Right atrium auricular region (tissue), 2 donors: ENCODE measurements around the gene RBMX2. TPM values are rescaled to one million over a fixed set of nuclear protein-coding genes. Genes with fewer than 3 reads are reported as not detected.
"Not testable (repeated sequence)": the region's sequence is repeated elsewhere in the genome, so short reads cannot be mapped to it uniquely, and the experiment has no call there.

Experiments used
- DNase-seq: peaks from one replicate; pipeline ENCODE4 v3.0.0-alpha.2; 2019; ENCODE audit warnings: low spot score
- H3K27ac ChIP-seq, 2 donors: fragments of 200-600 bp; sonication (generic); 1 replicate in 1 of 2; 2 replicates in 1 of 2; pipeline ENCODE4 v1.5.1; 2016 to 2019
- H3K27me3 ChIP-seq, 2 donors: fragments of 200-600 bp; sonication (generic); one replicate each; pipeline versions ENCODE4 v1.5.1 to v1.6.0; 2017 to 2019
- H3K36me3 ChIP-seq: fragments of 200-600 bp; sonication (generic); one replicate; pipeline ENCODE4 v1.5.1; 2016
- H3K4me1 ChIP-seq, 2 donors: fragments of 200-600 bp; sonication (generic); one replicate each; pipeline versions ENCODE4 v1.5.1 to v1.6.0; 2017 to 2019
- H3K4me3 ChIP-seq, 2 donors: fragments of 200-600 bp; sonication (generic); 1 replicate in 1 of 2; 2 replicates in 1 of 2; pipeline ENCODE4 v1.5.1; 2017 to 2019; ENCODE audit warnings: mild to moderate bottlenecking in 1 of 2, moderate library complexity in 1 of 2
- H3K9me3 ChIP-seq, 2 donors: fragments of 200-600 bp; sonication (generic); one replicate each; pipeline ENCODE4 v1.5.1; 2019
- total RNA-seq, 2 donors: library from RNA; depleted of rRNA; stranded (reverse); fragments of >200 nt; gene quantifications; one replicate each; pipeline ENCODE4 v1.1.0, GENCODE V29; 2016
- TF ChIP-seq, protein P1 (sequence below), 2 donors: fragments of 200-600 bp; sonication (generic); IDR thresholded peaks; one replicate each; pipeline ENCODE4 v1.5.1; 2019; ENCODE audit warnings: antibody characterized with exemption in 2 of 2

Gene RBMX2, protein sequence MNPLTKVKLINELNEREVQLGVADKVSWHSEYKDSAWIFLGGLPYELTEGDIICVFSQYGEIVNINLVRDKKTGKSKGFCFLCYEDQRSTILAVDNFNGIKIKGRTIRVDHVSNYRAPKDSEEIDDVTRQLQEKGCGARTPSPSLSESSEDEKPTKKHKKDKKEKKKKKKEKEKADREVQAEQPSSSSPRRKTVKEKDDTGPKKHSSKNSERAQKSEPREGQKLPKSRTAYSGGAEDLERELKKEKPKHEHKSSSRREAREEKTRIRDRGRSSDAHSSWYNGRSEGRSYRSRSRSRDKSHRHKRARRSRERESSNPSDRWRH
- total RNA-seq: 10 to 100 TPM in 1 of 2 donors, 1 to 10 TPM in 1; 8.0 to 15.8 TPM

DNA sequence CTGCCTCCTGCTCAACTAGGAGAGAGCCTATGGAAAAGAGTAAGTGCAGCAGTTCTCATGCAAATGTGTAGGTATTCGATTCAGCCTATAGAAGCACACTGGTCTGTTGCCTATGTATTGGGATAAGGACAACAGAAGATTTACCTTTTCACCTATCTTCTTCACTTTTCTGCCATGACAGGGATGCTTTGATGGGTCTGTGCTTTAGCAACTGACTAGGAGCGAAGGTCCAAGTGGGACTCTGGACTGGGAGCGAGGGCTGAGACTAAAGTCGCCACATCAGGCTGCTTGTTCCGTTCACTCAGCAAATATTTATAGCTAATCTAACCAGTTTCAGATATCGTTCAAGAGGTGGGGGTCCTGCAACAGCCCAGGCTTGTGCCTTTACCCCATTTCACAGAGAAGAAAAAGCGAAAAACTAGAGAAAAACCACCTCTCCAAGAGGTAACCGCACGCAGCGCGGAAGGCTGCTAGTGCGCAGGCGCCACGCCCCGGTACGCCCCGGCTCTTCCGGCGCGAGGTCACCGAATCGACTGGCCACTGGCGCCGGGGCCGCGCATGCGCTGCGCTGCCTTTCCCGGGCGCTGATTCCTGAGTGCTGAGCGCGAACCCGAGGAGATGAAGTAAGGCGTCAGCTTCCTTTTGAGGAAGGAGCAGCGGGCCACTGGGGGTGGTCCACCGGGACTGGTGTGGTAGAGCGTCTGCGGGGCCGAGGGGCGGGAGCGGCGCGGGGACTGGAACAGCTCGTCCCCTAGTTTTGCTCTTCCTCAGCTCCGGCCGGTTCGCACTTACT is at the start of gene RBMX2:
Gene RBMX2 (plus strand): TSS at position 573 of the 793 bp plus-strand sequence. CDS start 46 bp downstream, at position 619.
- Histone ChIP-seq H3K27ac (peak within 1 kb of the TSS; percentile 75 to 76), H3K9me3 (no peaks in the 10 kb centered on the region), H3K36me3 (no peaks in the 10 kb centered on the region), H3K27me3 (no peaks in the 10 kb centered on the region), H3K4me3 (peak within 1 kb of the TSS; percentile 67 to 74), H3K4me1 (no peaks in the 10 kb centered on the region)
- TF ChIP-seq, protein P1, sequence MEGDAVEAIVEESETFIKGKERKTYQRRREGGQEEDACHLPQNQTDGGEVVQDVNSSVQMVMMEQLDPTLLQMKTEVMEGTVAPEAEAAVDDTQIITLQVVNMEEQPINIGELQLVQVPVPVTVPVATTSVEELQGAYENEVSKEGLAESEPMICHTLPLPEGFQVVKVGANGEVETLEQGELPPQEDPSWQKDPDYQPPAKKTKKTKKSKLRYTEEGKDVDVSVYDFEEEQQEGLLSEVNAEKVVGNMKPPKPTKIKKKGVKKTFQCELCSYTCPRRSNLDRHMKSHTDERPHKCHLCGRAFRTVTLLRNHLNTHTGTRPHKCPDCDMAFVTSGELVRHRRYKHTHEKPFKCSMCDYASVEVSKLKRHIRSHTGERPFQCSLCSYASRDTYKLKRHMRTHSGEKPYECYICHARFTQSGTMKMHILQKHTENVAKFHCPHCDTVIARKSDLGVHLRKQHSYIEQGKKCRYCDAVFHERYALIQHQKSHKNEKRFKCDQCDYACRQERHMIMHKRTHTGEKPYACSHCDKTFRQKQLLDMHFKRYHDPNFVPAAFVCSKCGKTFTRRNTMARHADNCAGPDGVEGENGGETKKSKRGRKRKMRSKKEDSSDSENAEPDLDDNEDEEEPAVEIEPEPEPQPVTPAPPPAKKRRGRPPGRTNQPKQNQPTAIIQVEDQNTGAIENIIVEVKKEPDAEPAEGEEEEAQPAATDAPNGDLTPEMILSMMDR (IDR thresholded peaks at IDR 0.05): no peak
- peak; percentile 63 for DNase-seq

DNA sequence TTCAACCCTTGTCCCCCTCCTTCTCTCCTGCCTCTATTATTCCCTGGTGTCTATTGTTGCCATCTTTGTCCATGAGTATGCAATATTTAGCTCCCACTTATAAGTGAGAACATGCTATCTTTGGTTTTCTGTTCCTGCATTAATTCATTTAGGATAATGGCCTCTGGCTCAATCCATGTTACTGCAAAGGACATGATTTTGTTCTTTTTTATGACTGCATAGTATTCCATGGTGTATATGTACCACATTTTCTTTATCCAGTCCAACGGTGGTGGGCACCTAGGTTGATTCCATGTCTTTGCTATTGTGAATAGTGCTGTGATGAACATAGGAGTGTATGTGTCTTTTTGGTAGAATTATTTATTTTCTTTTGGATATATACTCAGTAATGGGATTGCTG is 49.7 kb upstream of the RBMX2 start:
- not testable (repeated sequence) for DNase-seq, H3K27me3 ChIP-seq, H3K4me3 ChIP-seq, H3K4me1 ChIP-seq, H3K27ac ChIP-seq, H3K36me3 ChIP-seq, H3K9me3 ChIP-seq

DNA sequence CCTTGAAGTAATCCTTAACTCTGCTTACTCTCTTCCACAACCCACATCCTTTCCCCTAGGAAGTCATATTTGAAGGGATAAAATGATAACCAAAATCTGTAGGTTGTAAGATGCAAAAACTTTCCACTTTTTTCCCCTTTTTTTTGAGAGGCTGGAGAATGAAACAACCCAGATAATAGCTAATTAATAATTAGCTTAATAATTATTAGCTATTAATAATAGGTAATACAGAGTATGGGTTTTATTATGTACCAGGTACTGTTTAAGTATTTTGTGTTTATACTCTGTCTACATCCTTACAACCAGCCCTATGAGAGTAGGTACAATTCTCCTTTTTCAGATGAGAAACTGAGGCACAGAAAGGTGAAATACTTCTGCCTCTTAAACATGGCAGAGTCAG is 25.7 kb upstream of the RBMX2 start:
- no peak overlapping the region for H3K4me3 ChIP-seq
- H3K27ac ChIP-seq: no peak overlapping the region
- H3K4me1 ChIP-seq: no peaks in the 10 kb centered on the region
- H3K9me3 ChIP-seq: no peaks in the 10 kb centered on the region
- H3K27me3 ChIP-seq: no peaks in the 10 kb centered on the region
- no peak for DNase-seq
- no peaks in the 10 kb centered on the region for H3K36me3 ChIP-seq
- TF ChIP-seq, protein P1 (IDR thresholded peaks at IDR 0.05): no peak

DNA sequence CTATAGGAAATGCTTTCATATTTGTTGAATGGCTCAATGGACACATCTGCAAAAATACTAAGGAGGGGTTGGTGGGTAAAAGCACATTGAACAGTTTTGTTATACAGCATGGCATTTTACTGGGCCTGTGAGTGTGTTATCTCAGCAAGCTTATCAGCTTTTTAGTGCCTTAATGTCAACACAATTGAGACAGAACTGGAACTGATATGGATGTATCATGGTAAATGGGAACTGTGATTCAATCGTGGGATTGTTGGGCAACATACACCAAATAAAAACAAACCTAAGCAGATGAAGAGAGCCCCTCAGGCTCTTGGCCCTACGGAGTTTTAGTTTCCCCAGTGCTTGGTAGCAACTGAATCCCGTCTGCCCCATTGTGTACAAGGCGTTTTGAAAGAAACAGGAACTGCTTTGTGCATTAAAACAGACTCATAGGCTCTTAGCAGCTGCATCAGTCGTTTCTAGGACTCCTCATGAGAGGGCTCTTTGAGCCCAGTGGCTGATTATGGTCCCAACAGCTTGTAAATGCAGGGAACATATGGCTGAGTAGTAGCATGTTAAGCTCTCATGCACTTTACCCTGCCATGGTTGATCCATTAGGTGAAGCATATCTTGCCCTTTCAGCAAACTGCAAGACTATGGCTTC is 23.6 kb upstream of the RBMX2 start:
- no peaks in the 10 kb centered on the region for H3K4me1 ChIP-seq
- H3K4me3 ChIP-seq: no peak overlapping the region
- TF ChIP-seq, protein P1 (IDR thresholded peaks at IDR 0.05): no peak
- no peaks in the 10 kb centered on the region for H3K36me3 ChIP-seq
- DNase-seq: no peak
- H3K27ac ChIP-seq: no peak overlapping the region
- no peaks in the 10 kb centered on the region for H3K27me3 ChIP-seq
- H3K9me3 ChIP-seq: no peaks in the 10 kb centered on the region

DNA sequence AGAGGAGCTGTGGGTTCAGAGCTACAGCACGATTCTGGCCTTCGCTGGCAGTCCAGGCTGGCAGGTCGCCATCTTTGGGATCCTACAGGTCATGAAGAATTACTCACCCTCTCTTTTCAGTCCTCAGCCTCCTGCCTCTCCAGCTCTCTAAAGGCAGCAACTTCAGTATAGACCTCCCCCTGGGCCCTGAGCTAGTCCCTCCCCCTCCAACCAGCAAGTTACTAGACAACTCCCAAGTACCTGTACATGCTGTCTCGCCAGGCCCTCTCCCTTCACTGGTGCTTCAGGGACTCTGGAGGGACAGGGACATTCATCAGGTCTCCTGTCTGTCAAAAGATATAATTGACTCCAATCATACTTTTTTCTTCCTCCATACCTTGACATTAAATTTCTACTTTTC is 16.3 kb upstream of the RBMX2 start, which contains the start of gene GPR119:
Gene GPR119 (minus strand): TSS at position 155 of the 400 bp plus-strand sequence. CDS start 227 bp downstream, outside the sequence.
- Histone ChIP-seq H3K36me3 (no peaks in the 10 kb centered on the region), H3K4me1 (no peaks in the 10 kb centered on the region), H3K27me3 (no peaks in the 10 kb centered on the region), H3K9me3 (no peaks in the 10 kb centered on the region), H3K27ac (no peak within 1 kb of the TSS), H3K4me3 (no peak within 1 kb of the TSS)
- TF ChIP-seq, protein P1 (IDR thresholded peaks at IDR 0.05): no peak
- DNase-seq: no peak

DNA sequence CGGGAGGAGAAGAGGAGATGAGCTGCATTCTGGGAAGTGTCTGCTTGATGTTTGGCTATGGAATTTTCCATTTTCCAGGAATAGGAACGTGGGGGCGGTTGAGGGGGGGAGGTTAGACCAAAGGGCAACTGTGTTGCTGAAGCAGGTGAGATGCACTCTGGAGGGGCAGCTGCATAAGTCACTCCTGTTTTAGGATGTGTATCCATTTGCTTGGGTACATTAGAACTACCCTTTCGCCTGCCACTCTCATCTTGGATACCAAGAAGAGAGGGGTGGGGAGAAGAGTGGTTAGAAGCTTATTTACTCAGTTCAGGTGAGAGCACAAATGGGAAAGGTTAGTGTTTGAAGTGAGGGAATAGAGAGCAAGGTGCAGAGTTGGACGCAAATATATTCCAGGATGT is 15.4 kb upstream of the RBMX2 start:
- H3K36me3 ChIP-seq: no peaks in the 10 kb centered on the region
- no peak overlapping the region for H3K27ac ChIP-seq
- TF ChIP-seq, protein P1 (IDR thresholded peaks at IDR 0.05): no peak
- no peaks in the 10 kb centered on the region for H3K4me1 ChIP-seq
- H3K27me3 ChIP-seq: no peaks in the 10 kb centered on the region
- no peak overlapping the region for H3K4me3 ChIP-seq
- H3K9me3 ChIP-seq: no peaks in the 10 kb centered on the region
- no peak for DNase-seq
